A549 (cell line): ENCODE data around the gene PDHB. TPM values are rescaled to one million over a fixed set of nuclear protein-coding genes. Genes with fewer than 3 reads are reported as not detected.

Experiments used
- ATAC-seq, 2 experiments: fragments of 200-7000 bp in 1 of 2; fragments of >200 bp in 1 of 2; cut with Nextera tagmentation in 1 of 2; cut with Tn5 transposase in 1 of 2; 3 replicates each; pipeline versions ENCODE4 v1.8.0 to v1.9.1; 2018 to 2020; ENCODE audit warnings: mild to moderate bottlenecking in 1 of 2, moderate library complexity in 1 of 2
- CTCF ChIA-PET: fragments of 300-600 bp; sonication (Branson Sonifier 250); formaldehyde crosslinking; extraction: SDS; loops from one replicate; lab custom pipeline; 2021; ENCODE audit warnings: antibody characterized with exemption, inconsistent platforms; lab: Yijun Ruan, JAX
- POLR2A ChIA-PET: fragments of 350-600 bp; formaldehyde crosslinking; extraction: SDS; loops from one replicate; lab custom pipeline; 2021; ENCODE audit warnings: antibody characterized with exemption, inconsistent platforms; lab: Yijun Ruan, JAX
- DNase-seq, 2 experiments: peaks; one replicate each; pipeline versions ENCODE4 v3.0.0 to v3.0.0-alpha.2; 2011 to 2016; ENCODE audit warnings: low read depth in 1 of 2, low spot score in 1 of 2
- FAIRE-seq: peaks from 2 replicates; lab custom pipeline; 2011; peaks lifted over from hg19 to GRCh38; lab: Jason Lieb, UNC
- H3K27ac ChIP-seq, 2 experiments: fragments of >200 bp; sonication (Bioruptor Twin); formaldehyde crosslinking; 3 replicates each; pipeline ENCODE4 v1.5.1; 2016 to 2017
- H3K4me1 ChIP-seq: fragments of >200 bp; sonication (Bioruptor Twin); formaldehyde crosslinking; 3 replicates; pipeline ENCODE4 v1.6.1; 2016
- H3K4me2 ChIP-seq: fragments of >200 bp; sonication (Bioruptor Twin); formaldehyde crosslinking; 3 replicates; pipeline ENCODE4 v1.6.1; 2016
- H3K4me3 ChIP-seq: fragments of >200 bp; sonication (Bioruptor Twin); formaldehyde crosslinking; 3 replicates; pipeline ENCODE4 v1.5.1; 2016
- H3K9me3 ChIP-seq: fragments of >200 bp; sonication (Bioruptor Twin); formaldehyde crosslinking; 3 replicates; pipeline ENCODE4 v1.6.1; 2016
- CBX8 ChIP-seq: fragments of 200-600 bp; sonication (generic); IDR thresholded peaks from 2 replicates; pipeline ENCODE4 v1.6.1; 2016
- CHD2 ChIP-seq: fragments of 150-350 bp; IDR thresholded peaks from 2 replicates; pipeline ENCODE4 v1.6.1; 2014; ENCODE audit warnings: low read length; ENCODE audit not compliant: partially characterized antibody
- CHD4 ChIP-seq: fragments of 200-600 bp; sonication (generic); IDR thresholded peaks from 2 replicates; pipeline ENCODE4 v1.6.1; 2016; ENCODE audit warnings: antibody characterized with exemption, mild to moderate bottlenecking, borderline replicate concordance
- CTCF ChIP-seq: fragments of >200 bp; sonication (Bioruptor Twin); formaldehyde crosslinking; IDR thresholded peaks from 3 replicates; pipeline ENCODE4 v1.5.1; 2016
- EHF ChIP-seq: fragments of 250-450 bp; sonication (Bioruptor Pico); IDR thresholded peaks from 2 replicates; pipeline ENCODE4 v1.5.0; 2020; ENCODE audit warnings: mild to moderate bottlenecking
- ESRRA ChIP-seq: fragments of 150-350 bp; IDR thresholded peaks from 2 replicates; pipeline ENCODE4 v1.6.1; 2014; ENCODE audit warnings: mild to moderate bottlenecking, low read length, borderline replicate concordance
- FOSB ChIP-seq: fragments of 250-450 bp; sonication (Bioruptor Pico); IDR thresholded peaks from 2 replicates; pipeline ENCODE4 v1.5.0; 2020; ENCODE audit warnings: mild to moderate bottlenecking, moderate library complexity
- HDAC2 ChIP-seq: fragments of 200-600 bp; sonication (generic); IDR thresholded peaks from 2 replicates; pipeline ENCODE4 v1.6.1; 2016
- HES2 ChIP-seq: fragments of >200 bp; sonication (Bioruptor Twin); formaldehyde crosslinking; IDR thresholded peaks from 2 replicates; pipeline ENCODE4 v1.6.1; 2016
- HEYL ChIP-seq: fragments of 250-450 bp; sonication (Bioruptor Pico); IDR thresholded peaks from 2 replicates; pipeline ENCODE4 v1.8.0; 2021; ENCODE audit warnings: mild to moderate bottlenecking, moderate library complexity
- HOXA7 ChIP-seq: fragments of 250-450 bp; sonication (Bioruptor Pico); IDR thresholded peaks from 2 replicates; pipeline ENCODE4 v1.5.0; 2020; ENCODE audit warnings: mild to moderate bottlenecking, moderate library complexity
- JUN ChIP-seq, 2 experiments: fragments of >200 bp; sonication (Bioruptor Twin); formaldehyde crosslinking; IDR thresholded peaks; 2 replicates in 1 of 2; 3 replicates in 1 of 2; pipeline ENCODE4 v1.6.1; 2016 to 2017
- JUNB ChIP-seq: fragments of >200 bp; sonication (Bioruptor Twin); formaldehyde crosslinking; IDR thresholded peaks from 2 replicates; pipeline ENCODE4 v1.6.1; 2016
- MAFK ChIP-seq: fragments of 450-650 bp; IDR thresholded peaks from 2 replicates; pipeline ENCODE4 v1.6.1; 2014; ENCODE audit not compliant: partially characterized antibody
- MYC ChIP-seq: IDR thresholded peaks from 2 replicates; pipeline ENCODE4 v1.6.1; 2012; ENCODE audit warnings: mild to moderate bottlenecking, inconsistent platforms, low read length, improper control_type of control experiment, borderline replicate concordance
- PBX3 ChIP-seq: IDR thresholded peaks from 2 replicates; pipeline ENCODE4 v1.6.1; 2012
- RFX5 ChIP-seq: fragments of 450-650 bp; IDR thresholded peaks from 2 replicates; pipeline ENCODE4 v1.7.1; 2014; ENCODE audit warnings: antibody characterized with exemption, mild to moderate bottlenecking, moderate library complexity
- RNF2 ChIP-seq: fragments of 200-600 bp; sonication (generic); IDR thresholded peaks from 2 replicates; pipeline ENCODE4 v1.6.1; 2016; ENCODE audit warnings: low read depth, mild to moderate bottlenecking, antibody characterized with exemption, moderate library complexity, borderline replicate concordance
- USF2 ChIP-seq: fragments of 450-650 bp; IDR thresholded peaks from 2 replicates; pipeline ENCODE4 v1.6.1; 2014; ENCODE audit warnings: antibody characterized with exemption
- WGBS: methylation state at CpG from one replicate; pipeline ENCODE4 v1.1.6; 2017; ENCODE audit errors: missing lambda C conversion rate; 5-methylcytosine and 5-hydroxymethylcytosine counted together
- polyA plus RNA-seq, 4 experiments: library from polyadenylated mRNA; depleted of rRNA in 3 of 4; stranded (reverse); fragments of >200 nt; fragmentation: RNase III in 1 of 4; extraction: RNeasy Plus Mini Kit Qiagen cat#74134 plus additional on column Dnase treatment in 1 of 4; gene quantifications; 2 replicates in 3 of 4; 3 replicates in 1 of 4; pipeline ENCODE4 v1.2.3, GENCODE V29; 2011 to 2017
- TF ChIP-seq, protein P1 (sequence below): fragments of 150-350 bp; IDR thresholded peaks from 2 replicates; pipeline ENCODE4 v1.6.1; 2014; ENCODE audit warnings: low read depth, mild to moderate bottlenecking, low read length

Gene PDHB
- polyA plus RNA-seq, 2 of the 4 experiments (the other 2 are of a cell fraction): 82.0 to 113 TPM

DNA sequence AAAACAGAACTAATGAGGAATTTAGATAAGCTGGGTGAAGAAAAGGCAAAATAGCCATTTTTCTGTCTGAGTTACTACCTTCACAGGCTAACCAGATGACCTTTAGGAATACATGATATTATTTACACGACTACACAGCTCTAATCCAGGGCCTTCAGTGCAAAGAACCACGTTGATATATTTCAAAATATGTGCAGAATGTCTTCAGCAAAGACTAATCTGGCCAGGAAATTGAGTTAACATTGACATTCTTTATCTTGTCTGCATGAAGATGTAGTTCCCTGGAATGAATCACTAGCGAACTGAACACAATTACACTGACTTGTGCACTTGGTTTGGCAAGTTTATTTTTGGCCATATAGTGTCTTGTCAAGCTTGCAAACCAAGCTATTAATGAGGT, 41.5 kb downstream of the PDHB start:
- Histone ChIP-seq H3K4me2 (no peak overlapping the region), H3K27ac (no peak overlapping the region), H3K4me3 (no peak overlapping the region), H3K9me3 (no peaks in the 10 kb centered on the region), H3K4me1 (peaks cover 7% of the 10 kb centered on the region; the same call in 1 of the 3 replicates)
- FAIRE-seq (no peak), DNase-seq (no peak), ATAC-seq (no peak)
- POLR2A ChIA-PET: no interaction called here
- CTCF ChIA-PET: interaction anchor here (0.6 to 3.0 kb wide), 4 partner anchors 17 to 81 kb away, joined by 3 to 12 read pairs (median 4); no protein-coding TSS in a partner anchor
- 5% methylated on average over 3 of the region's 3 CpGs for WGBS
- no peak for TF ChIP-seq ESRRA
- no peak for TF ChIP-seq FOSB (CRISPR knock-in tag)
- no peak for TF ChIP-seq HDAC2
- TF ChIP-seq CBX8: no peak
- no peak for TF ChIP-seq RNF2
- TF ChIP-seq EHF (CRISPR knock-in tag): no peak
- TF ChIP-seq JUN (IDR thresholded peaks at IDR 0.05): no peak
- no peak for TF ChIP-seq MYC
- TF ChIP-seq CTCF: no peak
- TF ChIP-seq JUNB: no peak
- no peak for TF ChIP-seq RFX5
- TF ChIP-seq, protein P1, sequence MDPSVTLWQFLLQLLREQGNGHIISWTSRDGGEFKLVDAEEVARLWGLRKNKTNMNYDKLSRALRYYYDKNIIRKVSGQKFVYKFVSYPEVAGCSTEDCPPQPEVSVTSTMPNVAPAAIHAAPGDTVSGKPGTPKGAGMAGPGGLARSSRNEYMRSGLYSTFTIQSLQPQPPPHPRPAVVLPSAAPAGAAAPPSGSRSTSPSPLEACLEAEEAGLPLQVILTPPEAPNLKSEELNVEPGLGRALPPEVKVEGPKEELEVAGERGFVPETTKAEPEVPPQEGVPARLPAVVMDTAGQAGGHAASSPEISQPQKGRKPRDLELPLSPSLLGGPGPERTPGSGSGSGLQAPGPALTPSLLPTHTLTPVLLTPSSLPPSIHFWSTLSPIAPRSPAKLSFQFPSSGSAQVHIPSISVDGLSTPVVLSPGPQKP: no peak
- TF ChIP-seq HES2: no peak
- TF ChIP-seq CHD2: no peak
- TF ChIP-seq MAFK: no peak

- POLR2A ChIA-PET: no interaction called here
- Histone ChIP-seq H3K4me2 (no peak overlapping the region), H3K4me1 (peaks cover 7% of the 10 kb centered on the region; the same call in 1 of the 3 replicates), H3K9me3 (no peaks in the 10 kb centered on the region), H3K4me3 (no peak overlapping the region), H3K27ac (no peak overlapping the region)
- TF ChIP-seq CBX8 (no peak), HDAC2 (no peak), PBX3 (no peak)
- DNase-seq (no peak), FAIRE-seq (no peak), ATAC-seq (no peak)
- 86% methylated on average over 3 of the region's 3 CpGs for WGBS
- CTCF ChIA-PET: interaction anchor here (0.7 to 0.8 kb wide), 2 partner anchors 18 to 70 kb away, joined by 3 read pairs; no protein-coding TSS in a partner anchor
These were observed 42.3 kb downstream of the PDHB start for GRCh38 chr3:58391156-58391865.

DNA sequence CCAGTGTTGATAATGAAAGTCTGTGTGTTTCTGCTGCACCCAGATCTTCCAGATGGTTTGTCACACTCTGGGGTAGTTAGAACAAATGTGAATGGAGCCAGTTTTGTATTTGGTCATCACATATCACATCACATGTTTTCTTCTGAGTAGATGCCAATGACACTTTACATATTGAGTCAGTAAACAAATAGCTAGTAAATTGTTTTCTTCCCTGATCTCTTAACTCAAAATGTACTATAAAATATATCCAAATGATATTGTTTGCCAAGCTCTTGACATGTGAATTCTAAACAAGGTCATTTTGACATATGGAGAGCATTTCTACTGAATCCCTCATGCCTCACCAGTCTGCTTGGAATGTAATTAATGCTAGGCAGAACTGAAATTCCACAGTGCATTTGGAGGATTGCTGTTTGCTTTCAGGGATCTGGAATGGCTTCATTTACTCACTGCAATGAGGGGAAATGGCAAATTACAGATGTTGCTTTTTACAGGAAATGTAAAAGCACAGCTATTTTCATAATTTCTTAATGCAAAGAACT, 45.0 kb downstream of the PDHB start:
- TF ChIP-seq MAFK (no peak), ESRRA (no peak), HOXA7 (CRISPR knock-in tag) (no peak), CHD2 (no peak), USF2 (no peak), HEYL (no peak), CHD4 (no peak)
- no peaks in the 10 kb centered on the region for H3K9me3 ChIP-seq
- no peak overlapping the region for H3K4me3 ChIP-seq
- ATAC-seq: no peak
- FAIRE-seq: no peak
- no peak overlapping the region for H3K27ac ChIP-seq
- H3K4me2 ChIP-seq: no peak overlapping the region
- DNase-seq: no peak
- ChIA-PET POLR2A (no interaction called here), CTCF (interaction anchor here (2.3 kb wide), 1 partner anchor 82 kb away, joined by 5 read pairs; the partner anchor contains the start of gene HTD2)
- H3K4me1 ChIP-seq: peaks cover 7% of the 10 kb centered on the region; the same call in 1 of the 3 replicates
